ENCODE results near the gene TRAPPC8.

Gene TRAPPC8

GRCh38 chr18:31793531-31793930, 149.4 kb downstream of the TRAPPC8 start:
- no peak for DNase-seq (ENCODE audit: low read depth in 3 of 3)

- no peak for DNase-seq (ENCODE audit: low read depth in 3 of 3)
These were observed 150.4 kb downstream of the TRAPPC8 start for GRCh38 chr18:31792580-31792911.

- no peak for DNase-seq (ENCODE audit: low read depth in 3 of 3)
These were observed 150.9 kb downstream of the TRAPPC8 start for GRCh38 chr18:31791817-31792579.

DNA sequence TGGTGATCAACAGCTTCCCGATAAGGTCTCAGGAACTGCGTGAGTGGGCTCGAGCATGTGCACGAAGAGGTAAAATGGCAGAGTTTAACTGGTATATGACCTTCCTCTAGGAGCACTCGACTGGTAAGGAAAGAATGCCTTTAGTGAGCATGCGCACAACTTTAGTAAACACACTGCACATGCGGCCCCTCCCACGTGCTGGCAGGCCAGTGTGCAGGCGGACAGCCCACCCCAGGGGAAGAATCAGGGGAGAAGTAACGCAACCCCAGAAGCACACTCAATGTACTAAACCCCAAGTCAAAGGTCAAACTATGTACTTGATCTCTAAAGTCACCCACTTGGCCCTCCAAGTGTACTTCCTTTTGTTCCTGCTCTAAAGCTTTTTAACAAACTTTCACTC, 153.5 kb downstream of the TRAPPC8 start:
- no peak for DNase-seq (ENCODE audit: low read depth in 3 of 3)

GRCh38 chr18:31783059-31783458, 159.9 kb downstream of the TRAPPC8 start:
- no peak for DNase-seq (ENCODE audit: low read depth in 3 of 3)
